Activated CD8-positive, alpha-beta T cell treated with anti-CD3 and anti-CD28 coated beads, Interleukin-2, amount 10 ng/mL, durations not matched to agents 7 days and 5 days (primary cell): ENCODE results near the gene MKS1. TPM values are rescaled to one million over a fixed set of nuclear protein-coding genes. Genes with fewer than 3 reads are reported as not detected.

Source experiments
- ATAC-seq: fragments of 150-1000 bp; cut with Tn5 transposase; one replicate; pipeline ENCODE4 v1.10.0; 2021; ENCODE audit warnings: moderate library complexity
- CTCF ChIA-PET: fragments of 350-600 bp; sonication (Branson Sonifier 250); formaldehyde crosslinking; loops from one replicate; lab custom pipeline; 2021; ENCODE audit warnings: antibody characterized with exemption; lab: Charles Lee
- POLR2A ChIA-PET: fragments of 350-600 bp; sonication (Branson Sonifier 250); formaldehyde crosslinking; loops from one replicate; lab custom pipeline; 2021; ENCODE audit warnings: antibody characterized with exemption; lab: Charles Lee
- DNase-seq: peaks from one replicate; pipeline ENCODE4 v3.0.0-alpha.2; 2020
- H3K27ac Mint-ChIP-seq: one replicate; pipeline ENCODE4 v1.8.0; 2021; ENCODE audit warnings: mild to moderate bottlenecking, mixed read lengths
- H3K27me3 Mint-ChIP-seq: one replicate; pipeline ENCODE4 v1.8.0; 2021; ENCODE audit warnings: low read depth, mixed read lengths
- H3K36me3 Mint-ChIP-seq: one replicate; pipeline ENCODE4 v1.8.0; 2021; ENCODE audit warnings: low read depth, mixed read lengths
- H3K4me1 Mint-ChIP-seq: one replicate; pipeline ENCODE4 v1.8.0; 2021; ENCODE audit warnings: low read depth, mixed read lengths
- H3K4me3 Mint-ChIP-seq: one replicate; pipeline ENCODE4 v1.8.0; 2021; ENCODE audit warnings: mild to moderate bottlenecking, mixed read lengths
- H3K9me3 Mint-ChIP-seq: one replicate; pipeline ENCODE4 v1.8.0; 2022; ENCODE audit warnings: mixed read lengths; ENCODE audit not compliant: insufficient read depth
- total RNA-seq, 2 experiments: library from RNA; stranded (reverse); gene quantifications; one replicate each; pipeline ENCODE4 v1.2.3, GENCODE V29; 2021

Gene MKS1
- total RNA-seq: 10 to 100 TPM; 16.1 to 17.6 TPM

- H3K27me3 Mint-ChIP-seq: peaks cover 11% of the 10 kb centered on the region
- ChIA-PET POLR2A (interaction anchor here (0.6 to 1.4 kb wide), 8 partner anchors 18 to 413 kb away, joined by 3 to 6 read pairs (median 3); no protein-coding TSS in a partner anchor), CTCF (interaction anchor here (0.9 to 5.2 kb wide), 10 partner anchors 9 to 385 kb away, joined by 3 to 30 read pairs (median 4); partner anchors contain the start of gene LPO)
- peak within 1 kb of the TSS; percentile 87 for H3K4me3 Mint-ChIP-seq
- H3K9me3 Mint-ChIP-seq: no peaks in the 10 kb centered on the region
- ATAC-seq: peak; percentile 98
- DNase-seq: peak; percentile 97
- H3K36me3 Mint-ChIP-seq: no peaks in the 10 kb centered on the region
- H3K4me1 Mint-ChIP-seq: peaks cover 24% of the 10 kb centered on the region
- peak within 1 kb of the TSS; percentile 97 for H3K27ac Mint-ChIP-seq
Measured at GRCh38 chr17:58219007-58219788, at the start of gene MKS1. TSS of gene MKS1 (minus strand) at chr17:58219255. CDS start at chr17:58219230, 25 bp downstream.

GRCh38 chr17:58268326-58268725, 49.3 kb upstream of the MKS1 start:
- H3K4me3 Mint-ChIP-seq: no peak overlapping the region
- H3K27ac Mint-ChIP-seq: no peak overlapping the region
- no peaks in the 10 kb centered on the region for H3K4me1 Mint-ChIP-seq
- H3K9me3 Mint-ChIP-seq: no peaks in the 10 kb centered on the region
- POLR2A ChIA-PET: no interaction called here
- DNase-seq: no peak
- peaks cover 23% of the 10 kb centered on the region for H3K27me3 Mint-ChIP-seq
- CTCF ChIA-PET: interaction anchor here (1.3 kb wide), 2 partner anchors 12 to 68 kb away, joined by 3 read pairs; no protein-coding TSS in a partner anchor
- H3K36me3 Mint-ChIP-seq: no peaks in the 10 kb centered on the region
- ATAC-seq: no peak

GRCh38 chr17:58267347-58268324, 48.6 kb upstream of the MKS1 start:
- Mint-ChIP-seq H3K9me3 (no peaks in the 10 kb centered on the region), H3K27me3 (peaks cover 30% of the 10 kb centered on the region), H3K4me1 (no peaks in the 10 kb centered on the region), H3K36me3 (no peaks in the 10 kb centered on the region), H3K4me3 (no peak overlapping the region), H3K27ac (no peak overlapping the region)
- POLR2A ChIA-PET: no interaction called here
- DNase-seq (no peak), ATAC-seq (no peak)
- CTCF ChIA-PET: interaction anchor here (1.3 kb wide), 2 partner anchors 11 to 68 kb away, joined by 3 read pairs; no protein-coding TSS in a partner anchor

GRCh38 chr17:58265902-58266875, 47.1 kb upstream of the MKS1 start:
- no peaks in the 10 kb centered on the region for H3K9me3 Mint-ChIP-seq
- POLR2A ChIA-PET: no interaction called here
- no peaks in the 10 kb centered on the region for H3K4me1 Mint-ChIP-seq
- H3K36me3 Mint-ChIP-seq: no peaks in the 10 kb centered on the region
- no peak overlapping the region for H3K4me3 Mint-ChIP-seq
- CTCF ChIA-PET: no interaction called here
- DNase-seq: no peak
- no peak for ATAC-seq
- H3K27ac Mint-ChIP-seq: no peak overlapping the region
- peaks cover 41% of the 10 kb centered on the region for H3K27me3 Mint-ChIP-seq

GRCh38 chr17:58265271-58265670, 46.2 kb upstream of the MKS1 start:
- DNase-seq (no peak), ATAC-seq (no peak)
- no peaks in the 10 kb centered on the region for H3K4me1 Mint-ChIP-seq
- ChIA-PET POLR2A (no interaction called here), CTCF (no interaction called here)
- H3K27me3 Mint-ChIP-seq: peaks cover 49% of the 10 kb centered on the region
- no peaks in the 10 kb centered on the region for H3K9me3 Mint-ChIP-seq
- H3K27ac Mint-ChIP-seq: no peak overlapping the region
- H3K36me3 Mint-ChIP-seq: no peaks in the 10 kb centered on the region
- no peak overlapping the region for H3K4me3 Mint-ChIP-seq

- ATAC-seq: no peak
- no peak overlapping the region for H3K27ac Mint-ChIP-seq
- peak; percentile 9 for DNase-seq
- POLR2A ChIA-PET: no interaction called here
- H3K9me3 Mint-ChIP-seq: no peaks in the 10 kb centered on the region
- H3K27me3 Mint-ChIP-seq: peaks cover 51% of the 10 kb centered on the region
- CTCF ChIA-PET: interaction anchor here (0.5 to 1.5 kb wide), 2 partner anchors 15 to 1258 kb away, joined by 3 to 4 read pairs; no protein-coding TSS in a partner anchor
- no peak overlapping the region for H3K4me3 Mint-ChIP-seq
- H3K36me3 Mint-ChIP-seq: no peaks in the 10 kb centered on the region
- H3K4me1 Mint-ChIP-seq: no peaks in the 10 kb centered on the region
Measured at GRCh38 chr17:58264407-58265103, 45.5 kb upstream of the MKS1 start.

GRCh38 chr17:58263773-58264172, 44.7 kb upstream of the MKS1 start:
- Mint-ChIP-seq H3K27me3 (peaks cover 56% of the 10 kb centered on the region), H3K4me3 (no peak overlapping the region), H3K36me3 (no peaks in the 10 kb centered on the region), H3K9me3 (no peaks in the 10 kb centered on the region), H3K27ac (no peak overlapping the region), H3K4me1 (no peaks in the 10 kb centered on the region)
- DNase-seq (peak; percentile 17), ATAC-seq (no peak)
- ChIA-PET CTCF (interaction anchor here (0.5 to 1.5 kb wide), 2 partner anchors 14 to 1259 kb away, joined by 3 to 4 read pairs; no protein-coding TSS in a partner anchor), POLR2A (no interaction called here)

- no peak overlapping the region for H3K27ac Mint-ChIP-seq
- ChIA-PET POLR2A (no interaction called here), CTCF (no interaction called here)
- no peak for ATAC-seq
- no peak overlapping the region for H3K4me3 Mint-ChIP-seq
- no peak for DNase-seq
- H3K9me3 Mint-ChIP-seq: no peaks in the 10 kb centered on the region
- H3K4me1 Mint-ChIP-seq: no peaks in the 10 kb centered on the region
- peaks cover 69% of the 10 kb centered on the region for H3K27me3 Mint-ChIP-seq
- H3K36me3 Mint-ChIP-seq: no peaks in the 10 kb centered on the region
Measured at GRCh38 chr17:58262149-58262548, 43.1 kb upstream of the MKS1 start.

- Mint-ChIP-seq H3K27me3 (peaks cover 47% of the 10 kb centered on the region), H3K36me3 (no peaks in the 10 kb centered on the region), H3K4me3 (no peak overlapping the region), H3K4me1 (peaks cover 4% of the 10 kb centered on the region), H3K9me3 (no peaks in the 10 kb centered on the region), H3K27ac (no peak overlapping the region)
- no peak for ATAC-seq
- CTCF ChIA-PET: no interaction called here
- POLR2A ChIA-PET: no interaction called here
- no peak for DNase-seq
Measured at GRCh38 chr17:58254803-58255202, 35.7 kb upstream of the MKS1 start.

- H3K4me3 Mint-ChIP-seq: no peak overlapping the region
- H3K36me3 Mint-ChIP-seq: no peaks in the 10 kb centered on the region
- DNase-seq (no peak), ATAC-seq (no peak)
- POLR2A ChIA-PET: no interaction called here
- no peak overlapping the region for H3K27ac Mint-ChIP-seq
- CTCF ChIA-PET: no interaction called here
- H3K4me1 Mint-ChIP-seq: peaks cover 21% of the 10 kb centered on the region
- H3K27me3 Mint-ChIP-seq: peaks cover 37% of the 10 kb centered on the region
- H3K9me3 Mint-ChIP-seq: no peaks in the 10 kb centered on the region
Measured at GRCh38 chr17:58253082-58253481, 34.0 kb upstream of the MKS1 start.
